ENCODE measurements around the gene GINS1.

- TF ChIP-seq, protein P1, sequence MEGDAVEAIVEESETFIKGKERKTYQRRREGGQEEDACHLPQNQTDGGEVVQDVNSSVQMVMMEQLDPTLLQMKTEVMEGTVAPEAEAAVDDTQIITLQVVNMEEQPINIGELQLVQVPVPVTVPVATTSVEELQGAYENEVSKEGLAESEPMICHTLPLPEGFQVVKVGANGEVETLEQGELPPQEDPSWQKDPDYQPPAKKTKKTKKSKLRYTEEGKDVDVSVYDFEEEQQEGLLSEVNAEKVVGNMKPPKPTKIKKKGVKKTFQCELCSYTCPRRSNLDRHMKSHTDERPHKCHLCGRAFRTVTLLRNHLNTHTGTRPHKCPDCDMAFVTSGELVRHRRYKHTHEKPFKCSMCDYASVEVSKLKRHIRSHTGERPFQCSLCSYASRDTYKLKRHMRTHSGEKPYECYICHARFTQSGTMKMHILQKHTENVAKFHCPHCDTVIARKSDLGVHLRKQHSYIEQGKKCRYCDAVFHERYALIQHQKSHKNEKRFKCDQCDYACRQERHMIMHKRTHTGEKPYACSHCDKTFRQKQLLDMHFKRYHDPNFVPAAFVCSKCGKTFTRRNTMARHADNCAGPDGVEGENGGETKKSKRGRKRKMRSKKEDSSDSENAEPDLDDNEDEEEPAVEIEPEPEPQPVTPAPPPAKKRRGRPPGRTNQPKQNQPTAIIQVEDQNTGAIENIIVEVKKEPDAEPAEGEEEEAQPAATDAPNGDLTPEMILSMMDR (IDR thresholded peaks at IDR 0.05; ENCODE audit: extremely low read depth in 1 of 2, insufficient read depth in 1 of 2, low read depth in 1 of 2, low read length in 2 of 2): no peak
- TF ChIP-seq MYC (IDR thresholded peaks at IDR 0.05; ENCODE audit: low read depth, low read length) (no peak), POLR2A (IDR thresholded peaks at IDR 0.05; ENCODE audit: low read depth, low read length) (no peak)
Measured at GRCh38 chr20:25422032-25422431, 14.6 kb downstream of the GINS1 start.

Data from endothelial cell of umbilical vein (primary cell).